ENCODE results near the gene HOXB5. TPM values are rescaled to one million over a fixed set of nuclear protein-coding genes. Genes with fewer than 3 reads are reported as not detected.

HOXB5 gene
- total and polyA plus RNA-seq, 5 donors from 2014 or later: not detected

Other genes with a start within 250 kb of the HOXB5 start
- gene SKAP1, start 163.6 kb downstream of the HOXB5 start, total RNA-seq: 196 TPM
- gene SKAP1, start 163.6 kb downstream of the HOXB5 start, polyA plus RNA-seq: 100 to 1,000 TPM; 348 to 554 (median 391) TPM
- not detected for gene HOXB1, start 62.8 kb downstream of the HOXB5 start, total RNA-seq
- gene HOXB1, start 62.8 kb downstream of the HOXB5 start, polyA plus RNA-seq: not detected
- 19.1 TPM for gene HOXB2, start 48.7 kb downstream of the HOXB5 start, total RNA-seq
- gene HOXB2, start 48.7 kb downstream of the HOXB5 start, polyA plus RNA-seq: 10 to 100 TPM; 27.1 to 42.4 (median 32.4) TPM
- gene HOXB4, start 15.4 kb downstream of the HOXB5 start, total RNA-seq: 2.9 TPM
- under 1 TPM in 2 of 4 donors, not detected in 2; 0.16 to 0.18 TPM for gene HOXB4, start 15.4 kb downstream of the HOXB5 start, polyA plus RNA-seq
- 8.1 TPM for gene HOXB3, start 3.5 kb downstream of the HOXB5 start, total RNA-seq
- under 1 TPM in 2 of 4 donors, not detected in 2; 0.05 to 0.16 TPM for gene HOXB3, start 3.5 kb downstream of the HOXB5 start, polyA plus RNA-seq
- not detected for gene HOXB6, start 11.2 kb upstream of the HOXB5 start, total RNA-seq
- not detected for gene HOXB6, start 11.2 kb upstream of the HOXB5 start, polyA plus RNA-seq
- gene HOXB7, start 17.2 kb upstream of the HOXB5 start, total RNA-seq: 2.1 TPM
- gene HOXB7, start 17.2 kb upstream of the HOXB5 start, polyA plus RNA-seq: 1 to 10 TPM in 3 of 4 donors, under 1 TPM in 1; 0.77 to 7.2 (median 2.1) TPM
- gene HOXB8, start 21.5 kb upstream of the HOXB5 start, total RNA-seq: not detected
- gene HOXB8, start 21.5 kb upstream of the HOXB5 start, polyA plus RNA-seq: not detected
- gene HOXB9, start 32.6 kb upstream of the HOXB5 start, total RNA-seq: 0.25 TPM
- not detected for gene HOXB9, start 32.6 kb upstream of the HOXB5 start, polyA plus RNA-seq
- gene PRAC1, start 128.7 kb upstream of the HOXB5 start, total RNA-seq: not detected
- gene PRAC1, start 128.7 kb upstream of the HOXB5 start, polyA plus RNA-seq: not detected
- not detected for gene PRAC2, start 129.4 kb upstream of the HOXB5 start, total RNA-seq
- not detected for gene PRAC2, start 129.4 kb upstream of the HOXB5 start, polyA plus RNA-seq
- not detected for gene HOXB13, start 135.0 kb upstream of the HOXB5 start, total RNA-seq
- gene HOXB13, start 135.0 kb upstream of the HOXB5 start, polyA plus RNA-seq: not detected
- not detected for gene TTLL6, start 223.4 kb upstream of the HOXB5 start, total RNA-seq
- not detected for gene TTLL6, start 223.4 kb upstream of the HOXB5 start, polyA plus RNA-seq
- gene CALCOCO2, start 237.3 kb upstream of the HOXB5 start, total RNA-seq: 226 TPM
- 100 to 1,000 TPM; 179 to 240 (median 203) TPM for gene CALCOCO2, start 237.3 kb upstream of the HOXB5 start, polyA plus RNA-seq

Measured in CD4-positive, CD25-positive, alpha-beta regulatory T cell (primary cell).